IPS-18c (cell line): ENCODE measurements around the gene MAPKAPK5.
"Not testable (repeated sequence)": the region's sequence is repeated elsewhere in the genome, so short reads cannot be mapped to it uniquely, and the experiment has no call there.

Source experiments
- H3K4me3 ChIP-seq: 2 replicates; pipeline ENCODE4 v1.7.0; 2013; ENCODE audit warnings: low read depth, mild to moderate bottlenecking, low read length, moderate library complexity; ENCODE audit not compliant: insufficient read depth
- H3K9me3 ChIP-seq: one replicate; pipeline ENCODE4 v1.6.1; 2013; ENCODE audit warnings: mild to moderate bottlenecking, low read length, moderate library complexity; ENCODE audit not compliant: control insufficient read depth, insufficient read depth

The MAPKAPK5 gene

GRCh38 chr12:111841750-111842555 lies at the start of gene MAPKAPK5:
TSS of gene MAPKAPK5 (plus strand) at chr12:111842228. CDS start at chr12:111842734, 506 bp downstream.
- H3K9me3 ChIP-seq: no peaks in the 10 kb centered on the region
- peak within 1 kb of the TSS; percentile 99 for H3K4me3 ChIP-seq

GRCh38 chr12:111792856-111793235 lies 49.2 kb upstream of the MAPKAPK5 start:
- H3K4me3 ChIP-seq: no peak overlapping the region
- H3K9me3 ChIP-seq: peaks cover 2% of the 10 kb centered on the region

GRCh38 chr12:111798182-111798581 lies 43.8 kb upstream of the MAPKAPK5 start:
- Histone ChIP-seq H3K4me3 (no peak overlapping the region), H3K9me3 (no peaks in the 10 kb centered on the region)

- no peak overlapping the region for H3K4me3 ChIP-seq
- no peaks in the 10 kb centered on the region for H3K9me3 ChIP-seq
Observed at GRCh38 chr12:111799758-111800157, 42.3 kb upstream of the MAPKAPK5 start.

GRCh38 chr12:111803038-111803626 lies 38.9 kb upstream of the MAPKAPK5 start:
- H3K4me3 ChIP-seq: no peak overlapping the region
- H3K9me3 ChIP-seq: no peaks in the 10 kb centered on the region

GRCh38 chr12:111803851-111804250 lies 38.2 kb upstream of the MAPKAPK5 start:
- H3K9me3 ChIP-seq: no peaks in the 10 kb centered on the region
- H3K4me3 ChIP-seq: no peak overlapping the region

GRCh38 chr12:111806304-111806703 lies 35.7 kb upstream of the MAPKAPK5 start:
- Histone ChIP-seq H3K9me3 (no peaks in the 10 kb centered on the region), H3K4me3 (no peak overlapping the region)

GRCh38 chr12:111807232-111807631 lies 34.8 kb upstream of the MAPKAPK5 start:
- Histone ChIP-seq H3K9me3 (no peaks in the 10 kb centered on the region), H3K4me3 (no peak overlapping the region)

GRCh38 chr12:111812881-111813741 lies 28.9 kb upstream of the MAPKAPK5 start:
- Histone ChIP-seq H3K4me3 (no peak overlapping the region), H3K9me3 (no peaks in the 10 kb centered on the region)

GRCh38 chr12:111816065-111816615 lies 25.9 kb upstream of the MAPKAPK5 start:
- no peaks in the 10 kb centered on the region for H3K9me3 ChIP-seq
- H3K4me3 ChIP-seq: no peak overlapping the region

- H3K9me3 ChIP-seq, H3K4me3 ChIP-seq: not testable (repeated sequence)
Observed at GRCh38 chr12:111816898-111817297, 25.1 kb upstream of the MAPKAPK5 start.

- no peak overlapping the region for H3K4me3 ChIP-seq
- H3K9me3 ChIP-seq: no peaks in the 10 kb centered on the region
Observed at GRCh38 chr12:111818340-111818739, 23.7 kb upstream of the MAPKAPK5 start.

- H3K4me3 ChIP-seq: no peak overlapping the region
- H3K9me3 ChIP-seq: no peaks in the 10 kb centered on the region
Observed at GRCh38 chr12:111819191-111820158, 22.6 kb upstream of the MAPKAPK5 start.

- H3K9me3 ChIP-seq, H3K4me3 ChIP-seq: not testable (repeated sequence)
Observed at GRCh38 chr12:111820828-111821227, 21.2 kb upstream of the MAPKAPK5 start.

- H3K9me3 ChIP-seq: no peaks in the 10 kb centered on the region
- no peak overlapping the region for H3K4me3 ChIP-seq
Observed at GRCh38 chr12:111822886-111823285, 19.1 kb upstream of the MAPKAPK5 start.

GRCh38 chr12:111823891-111824290 lies 18.1 kb upstream of the MAPKAPK5 start:
- H3K4me3 ChIP-seq: no peak overlapping the region
- no peaks in the 10 kb centered on the region for H3K9me3 ChIP-seq
